Stimulated activated naive B cell treated with anti-CD40 and anti-IgM and Interleukin-4, amounts not matched to agents 10 μg/mL and 1 μg/mL and 100 μg/mL, for 72 hours (primary cell): ENCODE results near the gene OR13C5.
A peak's percentile ranks its signal among the peaks of the same experiment; 100 is the strongest.
"Not testable (repeated sequence)": the region's sequence is repeated elsewhere in the genome, so short reads cannot be mapped to it uniquely, and the experiment has no call there.

Experiments
- ATAC-seq, 2 donors: fragments of 150-1000 bp; cut with Tn5 transposase; replicated peaks; 2 replicates each; pipeline ENCODE4 v1.10.0; 2021; ENCODE audit warnings: moderate library complexity in 1 of 2
- DNase-seq: peaks from one replicate; pipeline ENCODE4 v3.0.0; 2021
- H3K27ac Mint-ChIP-seq: one replicate; pipeline ENCODE4 v1.8.0; 2022; ENCODE audit warnings: mild to moderate bottlenecking, mixed read lengths
- H3K27me3 Mint-ChIP-seq, 2 donors: one replicate each; pipeline ENCODE4 v1.8.0; 2022; ENCODE audit warnings: mixed read lengths in 2 of 2
- H3K36me3 Mint-ChIP-seq, 2 donors: one replicate each; pipeline ENCODE4 v1.8.0; 2022; ENCODE audit warnings: mixed read lengths in 2 of 2, mild to moderate bottlenecking in 1 of 2
- H3K4me1 Mint-ChIP-seq, 2 donors: one replicate each; pipeline ENCODE4 v1.8.0; 2022; ENCODE audit warnings: mixed read lengths in 2 of 2, mild to moderate bottlenecking in 1 of 2
- H3K4me3 Mint-ChIP-seq, 2 donors: one replicate each; pipeline ENCODE4 v1.8.0; 2022; ENCODE audit warnings: mild to moderate bottlenecking in 2 of 2, mixed read lengths in 2 of 2, moderate library complexity in 1 of 2
- H3K9me3 Mint-ChIP-seq, 2 donors: one replicate each; pipeline ENCODE4 v1.8.0; 2022; ENCODE audit warnings: mixed read lengths in 2 of 2, mild to moderate bottlenecking in 1 of 2

The OR13C5 gene, protein sequence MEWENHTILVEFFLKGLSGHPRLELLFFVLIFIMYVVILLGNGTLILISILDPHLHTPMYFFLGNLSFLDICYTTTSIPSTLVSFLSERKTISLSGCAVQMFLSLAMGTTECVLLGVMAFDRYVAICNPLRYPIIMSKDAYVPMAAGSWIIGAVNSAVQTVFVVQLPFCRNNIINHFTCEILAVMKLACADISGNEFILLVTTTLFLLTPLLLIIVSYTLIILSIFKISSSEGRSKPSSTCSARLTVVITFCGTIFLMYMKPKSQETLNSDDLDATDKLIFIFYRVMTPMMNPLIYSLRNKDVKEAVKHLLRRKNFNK

DNA sequence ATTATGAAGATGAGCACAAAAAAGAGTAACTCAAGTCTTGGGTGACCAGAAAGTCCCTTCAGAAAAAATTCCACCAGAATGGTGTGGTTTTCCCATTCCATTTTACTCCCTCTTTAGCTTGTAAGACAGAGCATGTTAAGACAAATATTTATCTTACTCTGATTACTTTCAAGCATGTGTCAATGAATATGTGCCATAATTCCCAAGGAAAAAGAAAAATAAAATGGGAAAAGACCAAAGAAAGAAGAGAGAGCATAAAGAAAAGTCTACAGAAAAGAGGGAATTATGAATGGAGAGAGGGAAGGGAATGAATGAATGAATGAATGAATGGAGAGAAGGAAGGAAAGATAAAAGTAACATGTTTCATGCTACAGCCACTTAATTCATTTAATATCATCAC, at the start of gene OR13C5:
OR13C5 (minus strand) TSS at position 101 of the 400 bp plus-strand sequence; CDS start at position 101, 0 bp downstream.
- not testable (repeated sequence) for H3K27ac Mint-ChIP-seq, H3K4me3 Mint-ChIP-seq, ATAC-seq

DNA sequence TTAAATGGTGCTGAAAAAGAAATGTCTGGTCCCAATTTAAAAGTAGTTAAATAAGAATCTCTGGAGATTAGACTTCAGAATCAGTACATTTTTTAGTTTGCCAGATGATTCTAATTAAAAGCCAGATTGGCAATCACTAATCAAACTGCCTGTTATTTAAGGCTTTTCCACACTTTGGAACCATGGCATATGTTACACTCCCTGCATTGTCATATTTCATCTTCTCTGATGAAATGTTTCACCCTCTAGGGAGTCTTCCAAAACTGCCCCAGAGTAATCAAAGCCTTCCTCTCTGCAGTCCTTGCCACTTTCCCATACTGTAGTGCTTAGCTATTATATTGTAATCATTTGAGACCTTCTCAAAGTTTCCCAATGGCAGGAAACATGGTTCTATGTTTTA, 36.2 kb upstream of the OR13C5 start:
- ATAC-seq, result no peak
- Mint-ChIP-seq H3K27me3 (no peaks in the 10 kb centered on the region), H3K4me1 (no peaks in the 10 kb centered on the region), H3K4me3 (no peak overlapping the region), H3K36me3 (no peaks in the 10 kb centered on the region), H3K9me3 (peaks cover 17 to 19% of the 10 kb centered on the region in 2 donors), H3K27ac (no peak overlapping the region)
- no peak for DNase-seq

More for the DNA sequence above, at the start of gene OR13C5:
- H3K4me1 Mint-ChIP-seq, H3K36me3 Mint-ChIP-seq, H3K9me3 Mint-ChIP-seq, DNase-seq, H3K27me3 Mint-ChIP-seq: not testable (repeated sequence)

- H3K27me3 Mint-ChIP-seq, result no peaks in the 10 kb centered on the region
- no peak for ATAC-seq
Measured at GRCh38 chr9:104633976-104634520, 34.8 kb upstream of the OR13C5 start.

DNA sequence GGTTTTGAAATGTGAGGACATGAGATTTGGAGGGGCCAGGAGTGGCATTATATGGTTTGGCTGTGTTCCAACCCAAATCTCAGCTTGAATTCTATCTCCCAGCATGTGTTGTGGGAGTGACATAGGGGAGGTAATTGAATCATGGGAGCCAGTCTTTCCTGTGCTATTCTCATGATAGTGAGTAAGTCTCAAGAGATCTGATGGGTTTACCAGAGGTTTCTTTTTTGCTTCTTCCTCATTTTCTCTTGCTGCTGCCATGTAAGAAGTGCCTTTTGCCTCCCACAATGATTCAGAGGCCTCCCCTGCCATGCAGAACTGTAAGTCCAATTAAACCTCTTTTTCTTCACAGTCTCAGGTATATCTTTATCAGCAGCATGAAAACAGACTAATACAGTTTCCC, 26.8 kb upstream of the OR13C5 start:
- Mint-ChIP-seq H3K27ac (peak overlapping the region; percentile 74), H3K9me3 (peaks cover 8 to 17% of the 10 kb centered on the region in 2 donors)
- H3K4me1 Mint-ChIP-seq, DNase-seq, H3K36me3 Mint-ChIP-seq, H3K4me3 Mint-ChIP-seq, H3K27me3 Mint-ChIP-seq, ATAC-seq: not testable (repeated sequence)

More at GRCh38 chr9:104633976-104634520, 34.8 kb upstream of the OR13C5 start:
- Mint-ChIP-seq H3K27ac (no peak overlapping the region), H3K9me3 (peaks cover 9% of the 10 kb centered on the region in 2 donors), H3K4me1 (no peaks in the 10 kb centered on the region), H3K36me3 (no peaks in the 10 kb centered on the region), H3K4me3 (no peak overlapping the region)
- DNase-seq, result no peak

DNA sequence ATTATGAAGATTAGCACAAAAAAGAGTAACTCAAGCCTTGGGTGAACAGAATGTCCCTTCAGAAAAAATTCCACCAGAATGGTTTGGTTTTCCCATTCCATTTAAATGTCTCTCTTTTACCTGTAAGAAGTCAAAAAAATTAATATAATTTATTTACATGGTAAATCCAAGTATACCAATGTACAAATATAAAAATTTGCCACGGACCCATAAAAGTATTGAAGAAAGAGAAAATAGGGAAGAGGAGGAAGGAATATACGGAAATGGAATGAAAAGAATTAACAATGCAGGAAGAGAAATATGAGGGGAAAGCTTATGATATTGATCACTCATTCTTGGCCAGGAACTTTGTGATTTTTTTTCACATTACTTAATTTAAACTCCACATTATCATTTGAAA, 18.9 kb upstream of the OR13C5 start, which contains the start of gene OR13C9:
OR13C9 (minus strand) TSS at position 101 of the 400 bp plus-strand sequence; CDS start at position 101, 0 bp downstream.
- Mint-ChIP-seq H3K4me3 (no peak within 1 kb of the TSS), H3K4me1 (no peaks in the 10 kb centered on the region), H3K27ac (no peak within 1 kb of the TSS), H3K36me3 (no peaks in the 10 kb centered on the region), H3K9me3 (peaks cover 0 to 4% of the 10 kb centered on the region in 2 donors), H3K27me3 (peaks cover 0 to 5% of the 10 kb centered on the region in 2 donors)
- DNase-seq (no peak), ATAC-seq (no peak)

DNA sequence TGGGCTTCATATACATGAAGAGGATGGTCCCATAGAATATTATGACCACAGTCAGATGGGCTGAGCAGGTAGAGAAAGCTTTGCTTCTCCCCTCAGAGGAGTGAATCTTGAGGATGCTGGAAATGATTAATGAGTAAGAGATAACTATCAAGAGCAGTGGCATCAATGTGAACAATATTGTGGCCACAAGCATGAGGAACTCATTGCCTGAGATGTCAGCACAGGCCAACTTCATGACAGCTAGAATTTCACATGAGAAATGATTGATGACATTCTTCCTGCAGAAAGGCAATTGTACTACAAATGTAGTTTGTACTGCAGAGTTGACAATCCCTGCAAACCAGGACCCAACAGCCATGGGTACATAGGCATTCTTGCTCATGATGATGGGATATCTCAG, 18.2 kb upstream of the OR13C5 start:
- H3K36me3 Mint-ChIP-seq, result no peaks in the 10 kb centered on the region
- H3K27me3 Mint-ChIP-seq, result peaks cover 0 to 5% of the 10 kb centered on the region in 2 donors
- H3K27ac Mint-ChIP-seq, result no peak overlapping the region
- no peaks in the 10 kb centered on the region for H3K4me1 Mint-ChIP-seq
- DNase-seq (no peak), ATAC-seq (no peak)
- H3K9me3 Mint-ChIP-seq, result peaks cover 0 to 4% of the 10 kb centered on the region in 2 donors
- H3K4me3 Mint-ChIP-seq, result no peak overlapping the region

DNA sequence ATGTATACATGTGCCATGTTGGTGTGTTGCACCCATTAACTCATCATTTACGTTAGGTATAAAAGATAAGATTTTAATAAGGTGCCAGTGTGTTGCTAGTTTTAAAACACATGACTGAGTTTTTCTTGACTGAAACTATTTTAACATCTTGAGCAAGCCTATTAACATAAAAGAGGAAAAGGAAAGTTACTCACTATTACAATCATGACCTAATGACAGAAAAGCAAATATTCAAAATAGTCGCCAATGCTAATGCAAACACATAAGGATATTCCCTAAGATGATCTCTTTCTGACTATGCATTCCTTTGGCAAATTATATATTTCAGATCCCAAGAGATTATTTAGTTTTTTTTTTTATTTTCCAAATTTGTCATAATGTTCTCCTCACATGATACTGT, 12.0 kb upstream of the OR13C5 start:
- DNase-seq (no peak), ATAC-seq (no peak)
- Mint-ChIP-seq H3K27me3 (no peaks in the 10 kb centered on the region), H3K4me3 (no peak overlapping the region), H3K27ac (no peak overlapping the region), H3K4me1 (no peaks in the 10 kb centered on the region), H3K9me3 (peaks cover 0 to 2% of the 10 kb centered on the region in 2 donors), H3K36me3 (no peaks in the 10 kb centered on the region)

GRCh38 chr9:104608336-104608735, 9.1 kb upstream of the OR13C5 start:
- ATAC-seq (no peak), DNase-seq (no peak)
- H3K4me3 Mint-ChIP-seq, result no peak overlapping the region
- H3K4me1 Mint-ChIP-seq, result no peaks in the 10 kb centered on the region
- H3K27ac Mint-ChIP-seq, result no peak overlapping the region
- no peaks in the 10 kb centered on the region for H3K9me3 Mint-ChIP-seq
- no peaks in the 10 kb centered on the region for H3K27me3 Mint-ChIP-seq
- H3K36me3 Mint-ChIP-seq, result no peaks in the 10 kb centered on the region

DNA sequence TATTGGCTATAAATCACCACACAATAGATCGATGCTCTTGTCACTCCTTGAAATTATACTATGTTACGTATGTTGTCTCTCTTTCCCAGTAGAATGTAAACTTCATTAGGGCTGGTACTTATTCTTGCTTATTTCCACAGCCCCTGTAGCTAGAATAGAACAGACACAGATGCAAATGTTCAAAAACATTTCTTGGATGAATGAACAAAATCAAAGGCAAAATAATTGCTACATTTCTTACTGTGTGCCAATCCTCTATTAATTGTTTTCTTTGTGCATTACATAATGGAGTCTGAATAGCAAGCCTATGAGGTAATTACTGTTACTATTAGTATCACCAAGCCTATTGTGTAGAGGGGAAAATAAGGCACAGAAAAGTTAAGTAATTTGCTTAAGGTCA, 6.9 kb upstream of the OR13C5 start:
- no peak for ATAC-seq
- H3K27ac Mint-ChIP-seq, result no peak overlapping the region
- no peak overlapping the region for H3K4me3 Mint-ChIP-seq
- no peaks in the 10 kb centered on the region for H3K4me1 Mint-ChIP-seq
- H3K27me3 Mint-ChIP-seq, result no peaks in the 10 kb centered on the region
- H3K36me3 Mint-ChIP-seq, result no peaks in the 10 kb centered on the region
- H3K9me3 Mint-ChIP-seq, result no peaks in the 10 kb centered on the region
- no peak for DNase-seq

DNA sequence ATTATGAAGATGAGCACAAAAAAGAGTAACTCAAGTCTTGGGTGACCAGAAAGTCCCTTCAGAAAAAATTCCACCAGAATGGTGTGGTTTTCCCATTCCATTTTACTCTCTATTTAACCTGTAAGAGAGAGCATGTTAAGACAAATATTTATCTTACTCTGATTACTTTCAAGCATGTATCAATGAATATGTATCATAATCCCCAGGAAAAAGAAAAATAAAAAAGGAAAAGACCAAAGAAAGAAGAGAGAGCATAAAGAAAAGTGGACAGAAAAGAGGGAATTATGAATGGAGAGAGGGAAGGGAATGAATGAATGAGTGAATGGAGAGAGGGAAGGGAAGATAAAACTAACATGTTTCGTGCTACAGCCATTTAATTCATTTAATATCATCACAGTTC, 6.3 kb upstream of the OR13C5 start, which contains the start of gene OR13C2:
OR13C2 (minus strand) TSS at position 101 of the 400 bp plus-strand sequence; CDS start at position 101, 0 bp downstream.
- not testable (repeated sequence) for H3K27ac Mint-ChIP-seq, DNase-seq, H3K9me3 Mint-ChIP-seq, H3K27me3 Mint-ChIP-seq, ATAC-seq, H3K36me3 Mint-ChIP-seq, H3K4me3 Mint-ChIP-seq, H3K4me1 Mint-ChIP-seq

- no peak overlapping the region for H3K27ac Mint-ChIP-seq
- H3K4me3 Mint-ChIP-seq, result no peak overlapping the region
Measured at GRCh38 chr9:104604801-104605200, 5.6 kb upstream of the OR13C5 start.

DNA sequence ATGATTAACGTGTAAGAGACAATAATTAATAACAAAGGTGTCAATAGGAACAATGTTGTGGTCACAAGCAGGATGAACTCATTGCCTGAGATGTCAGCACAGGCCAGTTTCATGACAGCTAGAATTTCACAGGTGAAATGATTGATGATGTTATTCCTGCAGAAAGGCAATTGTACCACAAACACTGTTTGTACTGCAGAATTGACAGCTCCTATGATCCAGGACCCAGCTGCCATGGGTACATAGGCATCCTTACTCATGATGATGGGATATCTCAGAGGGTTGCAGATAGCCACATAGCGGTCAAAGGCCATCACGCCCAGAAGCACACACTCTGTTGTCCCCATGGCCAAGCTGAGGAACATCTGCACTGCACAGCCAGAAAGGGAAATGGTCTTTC, 464 bp downstream of the OR13C5 start:
- not testable (repeated sequence) for H3K27me3 Mint-ChIP-seq, DNase-seq, H3K4me1 Mint-ChIP-seq, H3K27ac Mint-ChIP-seq, H3K4me3 Mint-ChIP-seq, H3K9me3 Mint-ChIP-seq, ATAC-seq, H3K36me3 Mint-ChIP-seq

More at GRCh38 chr9:104604801-104605200, 5.6 kb upstream of the OR13C5 start:
- Mint-ChIP-seq H3K4me1 (no peaks in the 10 kb centered on the region), H3K36me3 (no peaks in the 10 kb centered on the region), H3K9me3 (no peaks in the 10 kb centered on the region), H3K27me3 (no peaks in the 10 kb centered on the region)
- no peak for DNase-seq
- no peak for ATAC-seq

DNA sequence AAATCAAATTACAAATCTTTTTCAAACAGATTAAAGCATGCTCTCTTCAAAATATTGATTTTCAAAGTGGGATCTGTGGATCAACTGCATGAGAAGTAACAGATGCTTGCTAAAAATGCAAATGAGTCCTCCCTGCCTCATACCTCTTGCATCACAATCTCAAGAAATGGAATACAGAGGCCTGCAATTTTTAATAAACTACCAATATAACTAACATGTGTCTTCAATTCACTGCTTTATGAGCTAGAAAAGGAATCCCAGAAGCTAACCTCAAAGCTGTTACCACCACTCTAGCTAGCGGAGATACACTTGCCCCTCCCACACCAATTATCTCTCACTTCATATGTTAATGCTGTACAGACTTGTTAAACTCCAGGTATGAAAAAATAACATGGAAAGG, 9.6 kb downstream of the OR13C5 start:
- Mint-ChIP-seq H3K36me3 (no peaks in the 10 kb centered on the region), H3K27ac (no peak overlapping the region), H3K27me3 (no peaks in the 10 kb centered on the region), H3K4me1 (no peaks in the 10 kb centered on the region), H3K9me3 (peaks cover 6 to 9% of the 10 kb centered on the region in 2 donors), H3K4me3 (no peak overlapping the region)
- no peak for ATAC-seq
- DNase-seq, result no peak

DNA sequence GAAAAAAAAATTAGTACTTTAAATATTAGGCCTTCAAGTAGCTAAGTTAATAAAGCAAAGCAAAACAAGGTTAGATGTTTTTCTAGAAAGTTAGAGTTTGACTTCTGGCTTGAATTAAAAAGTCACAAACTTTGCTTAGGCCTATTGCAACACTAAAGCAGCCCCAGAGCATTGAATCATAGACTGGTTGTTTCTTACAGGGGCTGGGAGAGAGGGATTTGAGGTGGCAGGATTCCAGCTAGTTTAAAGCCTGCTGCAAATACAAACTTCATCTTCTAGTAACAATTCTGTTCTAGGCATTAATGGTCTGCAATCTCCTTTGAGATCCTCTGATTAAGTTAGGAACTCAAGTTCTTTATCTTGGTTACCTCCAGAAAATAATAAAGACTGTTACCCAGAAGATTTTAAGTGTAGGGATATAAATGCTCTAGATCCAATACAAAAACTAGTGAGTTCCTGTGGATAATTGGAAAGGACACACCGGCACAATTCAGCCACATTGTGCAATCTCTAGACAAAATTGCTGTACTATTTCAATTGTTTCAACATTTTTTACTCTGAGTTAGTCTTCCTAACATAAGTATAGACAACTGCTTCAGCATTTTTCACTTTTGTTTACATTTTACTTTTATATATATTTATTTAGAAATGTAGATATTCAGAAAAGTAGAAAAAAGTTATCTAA, 12.6 kb downstream of the OR13C5 start:
- ATAC-seq, result no peak

GRCh38 chr9:104580562-104580961, 18.7 kb downstream of the OR13C5 start:
- Mint-ChIP-seq H3K4me3 (no peak overlapping the region), H3K27ac (no peak overlapping the region), H3K9me3 (no peaks in the 10 kb centered on the region), H3K36me3 (no peaks in the 10 kb centered on the region), H3K27me3 (no peaks in the 10 kb centered on the region), H3K4me1 (no peaks in the 10 kb centered on the region)
- ATAC-seq, result no peak
- DNase-seq, result no peak

More for the DNA sequence above, 12.6 kb downstream of the OR13C5 start:
- H3K27ac Mint-ChIP-seq, result no peak overlapping the region
- DNase-seq, result no peak
- H3K4me1 Mint-ChIP-seq, result no peaks in the 10 kb centered on the region
- H3K4me3 Mint-ChIP-seq, result no peak overlapping the region
- H3K9me3 Mint-ChIP-seq, result no peaks in the 10 kb centered on the region
- H3K27me3 Mint-ChIP-seq, result no peaks in the 10 kb centered on the region
- H3K36me3 Mint-ChIP-seq, result no peaks in the 10 kb centered on the region
